Stimulated activated naive CD4-positive, alpha-beta T cell (primary cell): ENCODE results near the gene ASTN2.

Source experiments
- DNase-seq, 6 experiments: peaks; one replicate each; lab custom pipeline; 2025; lab: John Stamatoyannopoulos, UW

The ASTN2 gene

GRCh38 chr9:117018966-117019617 lies 395.8 kb downstream of the ASTN2 start:
- DNase-seq: no peak

- DNase-seq: no peak
Measured at GRCh38 chr9:117017414-117017985, 397.4 kb downstream of the ASTN2 start.

GRCh38 chr9:117014061-117014460 lies 400.8 kb downstream of the ASTN2 start:
- no peak for DNase-seq

- no peak for DNase-seq
Measured at GRCh38 chr9:117013440-117013995, 401.3 kb downstream of the ASTN2 start.

GRCh38 chr9:117010061-117010460 lies 404.8 kb downstream of the ASTN2 start:
- no peak for DNase-seq

- no peak for DNase-seq
Measured at GRCh38 chr9:117008876-117009275, 406.0 kb downstream of the ASTN2 start.

- DNase-seq: no peak
Measured at GRCh38 chr9:117008461-117008860, 406.4 kb downstream of the ASTN2 start.

GRCh38 chr9:117002686-117003085 lies 412.2 kb downstream of the ASTN2 start:
- no peak for DNase-seq

- no peak for DNase-seq
Measured at GRCh38 chr9:117000834-117001233, 414.0 kb downstream of the ASTN2 start.

GRCh38 chr9:117000196-117000723 lies 414.6 kb downstream of the ASTN2 start:
- no peak for DNase-seq

GRCh38 chr9:116998305-116998704 lies 416.6 kb downstream of the ASTN2 start:
- DNase-seq: no peak

GRCh38 chr9:116992865-116993264 lies 422.0 kb downstream of the ASTN2 start:
- no peak for DNase-seq

GRCh38 chr9:116991051-116991450 lies 423.8 kb downstream of the ASTN2 start:
- DNase-seq: no peak

GRCh38 chr9:116990592-116990991 lies 424.3 kb downstream of the ASTN2 start:
- no peak for DNase-seq

- no peak for DNase-seq
Measured at GRCh38 chr9:116987721-116988485, 427.0 kb downstream of the ASTN2 start.

- DNase-seq: no peak
Measured at GRCh38 chr9:116986015-116986414, 428.8 kb downstream of the ASTN2 start.

- no peak for DNase-seq
Measured at GRCh38 chr9:116985596-116985995, 429.3 kb downstream of the ASTN2 start.

- DNase-seq: no peak
Measured at GRCh38 chr9:116984111-116984510, 430.7 kb downstream of the ASTN2 start.

GRCh38 chr9:116980582-116981120 lies 434.2 kb downstream of the ASTN2 start:
- no peak for DNase-seq

- no peak for DNase-seq
Measured at GRCh38 chr9:116979456-116979855, 435.4 kb downstream of the ASTN2 start.

GRCh38 chr9:116978155-116978554 lies 436.7 kb downstream of the ASTN2 start:
- no peak for DNase-seq

- no peak for DNase-seq
Measured at GRCh38 chr9:116975126-116975525, 439.7 kb downstream of the ASTN2 start.
